ENCODE measurements around the gene TCF15. TPM values are rescaled to one million over a fixed set of nuclear protein-coding genes. Genes with fewer than 3 reads are reported as not detected.

TCF15 gene
- total RNA-seq, 8 experiments from 2014 or later: 0.14 to 1.3 (median 1.00) TPM; not detected in 1

DNA sequence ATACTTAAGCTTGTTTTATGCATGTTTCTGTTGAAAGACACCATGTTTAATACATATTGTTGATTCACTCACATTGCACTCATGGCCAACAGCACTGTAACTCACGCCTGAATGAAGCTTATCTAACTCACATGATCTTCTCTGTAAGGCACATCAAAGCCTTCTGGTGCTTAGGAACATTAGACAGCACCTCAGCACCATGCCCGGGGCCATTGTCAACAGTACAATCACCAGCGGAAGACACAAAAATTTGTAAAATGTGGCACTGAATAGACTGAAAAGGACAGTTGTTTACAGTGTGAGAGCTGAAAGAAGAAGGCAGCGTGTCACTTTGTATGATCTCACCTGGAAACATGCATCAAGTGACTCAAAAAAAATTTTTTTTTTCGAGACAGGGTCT lies 8.9 kb upstream of the TCF15 start:
- H3K4me1 ChIP-seq (replicated peaks in 1 of 2): peaks cover 0 to 5% of the 10 kb centered on the region in 2 donors
- H3K27ac ChIP-seq: no peak overlapping the region
- H3K4me3 ChIP-seq: no peak overlapping the region
- in situ Hi-C loops (cut with MboI; ENCODE audit: low pct_unique_long_range_greater_than_20kb in 2 of 9, low sequenced_read_pairs in 9 of 9, unreplicated experiment in 9 of 9): no loop called here
- WGBS, 10 experiments: 10 to 83% (median 72%) methylated on average over 1 to 5 of the region's 5 CpGs; no CpG with 5 or more reads in 1 of the 10 experiments
- peak in 1 of 8 experiments; percentile 42 for ATAC-seq (replicated peaks in 6 of 8)

DNA sequence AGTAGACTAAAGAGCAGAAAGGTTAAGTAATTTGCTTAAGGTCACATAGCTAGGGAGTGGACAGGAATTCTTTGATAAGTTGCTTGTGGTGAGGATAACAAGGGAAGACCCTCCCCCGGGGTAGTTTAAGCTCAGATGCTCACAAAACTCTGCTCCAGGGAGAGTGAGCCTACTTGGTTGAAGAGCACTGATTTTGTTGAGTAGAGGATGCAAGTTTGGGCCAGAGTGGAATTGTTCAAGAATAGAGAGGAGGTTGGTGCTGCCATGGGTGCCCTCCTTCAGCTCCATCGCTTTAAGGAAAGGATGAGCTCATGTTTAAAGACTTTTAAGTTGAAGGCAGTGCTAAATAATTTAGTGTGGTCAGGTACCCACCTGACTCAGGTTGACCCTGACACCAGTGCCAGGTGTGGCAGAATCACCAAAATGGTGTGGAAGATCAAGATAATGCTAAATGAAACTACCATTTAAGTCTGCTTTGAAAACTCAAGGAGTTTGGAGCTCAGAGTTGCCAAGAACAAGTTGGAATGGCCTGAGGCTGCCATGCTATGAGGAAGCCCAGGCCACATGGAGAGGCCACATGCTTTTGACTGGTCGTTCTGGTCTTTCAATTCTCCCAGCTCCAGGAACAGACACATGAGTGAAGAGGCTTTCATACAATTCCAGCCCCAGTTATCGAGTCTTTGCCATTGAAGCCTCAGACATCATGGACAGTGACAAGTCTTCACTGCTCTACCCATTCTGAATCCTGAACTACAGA lies 8.0 kb upstream of the TCF15 start:
- Histone ChIP-seq H3K4me1 (replicated peaks in 1 of 2) (peaks cover 0 to 5% of the 10 kb centered on the region in 2 donors), H3K4me3 (no peak overlapping the region), H3K27ac (no peak overlapping the region)
- in situ Hi-C loops (cut with MboI; ENCODE audit: low pct_unique_long_range_greater_than_20kb in 2 of 9, low sequenced_read_pairs in 9 of 9, unreplicated experiment in 9 of 9): no loop called here
- no peak for ATAC-seq (replicated peaks in 6 of 8)
- WGBS, 10 experiments: 14 to 100% (median 71%) methylated on average over 1 to 4 of the region's 4 CpGs; no CpG with 5 or more reads in 1 of the 10 experiments

DNA sequence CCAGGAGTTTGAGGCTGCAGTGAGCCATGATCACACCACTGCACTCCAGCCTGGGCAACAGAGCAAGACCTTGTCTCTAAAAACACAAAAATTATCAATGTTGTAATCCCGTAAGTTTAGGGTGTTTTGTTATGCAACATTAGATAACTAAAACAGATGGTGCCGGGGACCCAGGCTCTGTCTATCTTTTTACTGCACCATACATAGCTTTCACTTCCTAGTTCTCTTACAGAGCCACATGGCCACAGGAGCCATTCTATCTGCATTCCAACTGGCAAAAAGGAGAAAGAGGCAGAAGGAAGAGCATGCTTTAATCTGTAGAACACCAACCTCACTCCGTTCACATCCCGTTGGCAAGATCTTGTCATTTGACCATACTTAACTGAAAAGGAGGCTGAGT lies 5.4 kb upstream of the TCF15 start:
- Histone ChIP-seq H3K4me3 (no peak overlapping the region), H3K27ac (no peak overlapping the region), H3K4me1 (replicated peaks in 1 of 2) (peaks cover 5% of the 10 kb centered on the region in 2 donors)
- in situ Hi-C loops (cut with MboI; ENCODE audit: low pct_unique_long_range_greater_than_20kb in 2 of 9, low sequenced_read_pairs in 9 of 9, unreplicated experiment in 9 of 9): no loop called here
- no peak for ATAC-seq (replicated peaks in 6 of 8)
- WGBS, 10 experiments: 41 to 98% (median 86%) methylated on average over 1 to 4 of the region's 4 CpGs

DNA sequence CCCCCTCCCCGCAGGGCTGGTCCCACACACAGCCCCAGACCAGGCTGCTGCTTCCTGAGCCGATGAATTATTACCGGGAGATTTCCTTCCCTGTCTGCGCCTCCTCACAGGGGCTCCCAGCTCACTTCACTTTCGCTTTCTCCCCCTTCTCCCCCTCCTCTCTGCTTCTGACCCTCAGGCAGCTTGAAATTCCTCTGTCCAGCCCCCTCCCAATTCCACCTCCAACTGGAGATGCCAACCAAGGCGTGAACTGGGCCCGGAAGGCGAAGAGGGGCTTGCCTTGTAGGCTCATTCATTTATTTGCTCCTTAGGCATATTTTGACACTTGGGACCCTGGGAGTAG lies 1.7 kb upstream of the TCF15 start:
- ATAC-seq (replicated peaks in 6 of 8): peak in 4 of 8 experiments; percentile 9 to 27 (median 14)
- Histone ChIP-seq H3K4me3 (no peak overlapping the region), H3K27ac (no peak overlapping the region), H3K4me1 (replicated peaks in 1 of 2) (peaks cover 9 to 15% of the 10 kb centered on the region in 2 donors)
- in situ Hi-C loops (cut with MboI; ENCODE audit: low pct_unique_long_range_greater_than_20kb in 2 of 9, low sequenced_read_pairs in 9 of 9, unreplicated experiment in 9 of 9): no loop called here
- WGBS, 10 experiments: 17 to 61% (median 30%) methylated on average over 1 to 4 of the region's 8 CpGs; no CpG with 5 or more reads in 6 of the 10 experiments

DNA sequence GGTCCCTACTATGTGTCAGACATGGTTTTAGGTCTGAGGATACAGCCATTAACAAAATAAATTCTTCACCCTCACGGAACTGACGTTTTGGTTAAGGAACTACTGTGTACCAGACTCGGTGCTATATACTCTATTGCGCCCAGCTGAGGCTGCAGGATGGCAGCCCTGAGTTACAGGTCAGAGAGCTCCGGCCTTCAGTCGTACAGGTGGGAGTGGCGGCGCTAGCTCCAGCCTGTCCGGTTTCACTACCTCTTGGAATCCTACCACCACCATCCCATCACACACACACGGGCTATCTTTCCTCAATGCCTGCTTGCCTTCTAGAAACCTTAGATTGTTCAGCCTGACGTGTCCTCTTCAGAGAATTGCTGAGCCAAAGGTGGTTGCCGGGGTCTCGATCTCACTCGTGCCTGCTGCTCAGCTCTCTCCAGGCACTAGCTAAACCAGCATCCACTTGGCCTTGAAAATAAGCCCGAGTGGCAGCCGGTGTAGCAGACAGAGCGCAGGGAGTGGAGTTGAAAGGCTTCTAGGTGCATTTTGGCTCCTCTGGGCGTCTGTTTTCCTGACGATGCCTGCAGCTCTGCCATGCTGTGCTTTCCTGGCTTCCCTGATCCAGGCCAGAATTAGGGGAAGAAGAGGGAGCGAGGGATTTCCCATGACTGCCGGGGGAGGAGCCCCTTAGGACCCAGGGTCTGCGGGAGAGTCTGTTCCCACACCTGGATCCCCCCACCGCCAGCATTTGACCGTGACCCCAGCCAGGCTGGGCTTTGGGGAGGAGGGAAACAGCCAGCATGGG lies 1.1 kb upstream of the TCF15 start:
- Histone ChIP-seq H3K27ac (no peak overlapping the region), H3K4me1 (replicated peaks in 1 of 2) (peaks cover 9 to 17% of the 10 kb centered on the region in 2 donors), H3K4me3 (no peak overlapping the region)
- in situ Hi-C loops (cut with MboI; ENCODE audit: low pct_unique_long_range_greater_than_20kb in 2 of 9, low sequenced_read_pairs in 9 of 9, unreplicated experiment in 9 of 9): no loop called here
- no peak for ATAC-seq (replicated peaks in 6 of 8)
- WGBS, 10 experiments: 36 to 83% (median 60%) methylated on average over 2 to 18 of the region's 24 CpGs; no CpG with 5 or more reads in 1 of the 10 experiments

DNA sequence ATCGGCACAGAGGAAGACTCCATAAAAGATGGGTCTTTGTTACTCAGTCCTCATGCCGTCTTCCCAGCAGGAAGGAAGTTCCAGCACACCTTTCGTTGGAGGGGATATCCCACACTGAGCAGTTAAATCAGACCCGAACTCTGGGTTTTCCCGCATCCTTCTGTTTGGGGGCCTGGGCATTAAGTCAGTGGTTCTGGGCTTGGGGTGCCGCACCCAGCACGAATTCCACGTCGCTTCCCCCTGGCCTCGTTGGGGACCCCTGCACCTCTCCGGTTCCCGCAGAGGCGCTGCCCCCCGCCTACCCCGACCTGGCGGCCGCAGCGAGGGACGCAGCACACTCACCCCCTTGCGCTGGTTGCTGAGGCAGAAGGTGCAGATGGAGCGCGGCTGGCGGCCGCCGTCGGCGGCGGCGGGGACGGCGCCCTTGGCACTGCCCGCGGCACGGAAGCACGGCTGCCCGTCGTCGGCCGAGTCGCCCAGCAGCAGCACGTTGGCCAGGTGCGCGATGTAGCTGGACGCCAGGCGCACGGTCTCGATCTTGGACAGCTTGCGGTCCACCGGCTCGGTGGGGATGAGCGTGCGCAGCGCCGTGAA lies 641 bp downstream of the TCF15 start:
- H3K4me1 ChIP-seq (replicated peaks in 1 of 2): peaks cover 23 to 34% of the 10 kb centered on the region in 2 donors
- 0 to 33% (median 21%) methylated on average over 1 to 5 of the region's 54 CpGs; no CpG with 5 or more reads in 5 of the 10 experiments for WGBS, 10 experiments
- H3K27ac ChIP-seq: no peak overlapping the region
- in situ Hi-C loops (cut with MboI; ENCODE audit: low pct_unique_long_range_greater_than_20kb in 2 of 9, low sequenced_read_pairs in 9 of 9, unreplicated experiment in 9 of 9): no loop called here
- peak overlapping the region; percentile 29 to 43 (median 38) for H3K4me3 ChIP-seq
- peak in 2 of 8 experiments; percentile 9 to 12 for ATAC-seq (replicated peaks in 6 of 8)

DNA sequence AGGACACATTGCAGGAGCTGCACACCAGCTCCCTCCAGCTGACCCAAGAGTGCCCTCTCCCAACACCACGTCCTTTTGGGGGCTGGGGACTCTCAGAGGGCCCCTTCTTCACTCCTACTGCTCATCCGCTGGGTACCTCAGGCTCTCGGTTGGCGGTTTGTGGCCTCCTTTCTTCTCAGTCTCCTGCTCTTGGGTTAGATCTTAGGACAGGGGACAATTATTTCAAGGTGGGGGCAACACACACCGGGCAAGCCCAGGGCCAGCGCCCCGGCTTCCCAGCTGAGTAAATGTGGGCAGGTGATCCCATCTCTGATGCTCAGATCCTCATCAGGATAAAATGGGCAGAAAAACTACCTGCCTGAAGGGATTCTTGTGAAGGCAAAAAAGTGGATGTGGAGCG lies 1.1 kb downstream of the TCF15 start:
- H3K4me3 ChIP-seq: peak overlapping the region; percentile 29 to 43 (median 38)
- no peak for ATAC-seq (replicated peaks in 6 of 8)
- H3K27ac ChIP-seq: no peak overlapping the region
- in situ Hi-C loops (cut with MboI; ENCODE audit: low pct_unique_long_range_greater_than_20kb in 2 of 9, low sequenced_read_pairs in 9 of 9, unreplicated experiment in 9 of 9): no loop called here
- 42 to 87% (median 50%) methylated on average over 1 to 4 of the region's 8 CpGs; no CpG with 5 or more reads in 5 of the 10 experiments for WGBS, 10 experiments
- peaks cover 27 to 39% of the 10 kb centered on the region in 2 donors for H3K4me1 ChIP-seq (replicated peaks in 1 of 2)

DNA sequence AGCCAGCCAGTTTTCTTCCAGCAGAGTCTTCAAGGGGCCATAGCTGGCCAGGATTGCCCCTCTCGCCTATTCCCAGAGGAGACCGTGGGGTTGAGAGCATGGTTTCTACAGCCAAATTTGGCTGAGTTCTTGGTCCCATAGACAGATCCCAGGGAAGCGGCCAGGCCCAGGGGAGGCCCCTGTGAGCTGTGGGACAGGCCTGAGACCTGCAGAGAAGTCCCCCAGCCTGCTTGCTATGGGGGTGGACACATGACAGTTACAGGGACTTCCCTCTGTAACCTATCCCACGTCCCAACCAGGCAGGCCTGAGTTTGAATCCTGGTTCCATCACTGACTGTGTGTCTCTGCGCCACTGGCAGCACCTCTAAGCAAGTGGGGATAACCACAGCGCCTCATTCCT lies 2.6 kb downstream of the TCF15 start:
- no peak overlapping the region for H3K27ac ChIP-seq
- in situ Hi-C loops (cut with MboI; ENCODE audit: low pct_unique_long_range_greater_than_20kb in 2 of 9, low sequenced_read_pairs in 9 of 9, unreplicated experiment in 9 of 9): no loop called here
- H3K4me3 ChIP-seq: no peak overlapping the region
- no peak for ATAC-seq (replicated peaks in 6 of 8)
- WGBS, 10 experiments: 90 to 100% (median 94%) methylated on average over 1 to 2 of the region's 6 CpGs; no CpG with 5 or more reads in 5 of the 10 experiments
- H3K4me1 ChIP-seq (replicated peaks in 1 of 2): peaks cover 27 to 41% of the 10 kb centered on the region in 2 donors

DNA sequence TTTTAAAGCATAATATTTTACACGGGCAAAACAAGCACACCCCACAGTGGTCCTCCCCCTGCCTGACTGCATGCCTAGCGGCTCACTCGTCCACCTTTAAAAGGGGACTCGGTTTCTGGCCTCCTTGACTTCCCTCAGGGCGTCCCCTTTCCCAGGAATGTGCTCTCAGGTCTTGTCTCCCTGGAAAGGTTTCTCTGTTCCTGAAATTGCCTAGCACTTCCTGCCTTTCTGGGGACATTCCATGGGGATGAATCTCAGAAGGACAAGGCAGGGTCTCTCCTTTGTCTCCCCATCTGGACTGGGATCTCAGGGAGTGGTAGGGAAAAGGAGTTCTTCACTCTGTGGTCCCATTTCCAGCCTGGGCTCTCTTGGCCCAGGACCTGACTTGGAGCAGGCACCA lies 4.9 kb downstream of the TCF15 start:
- no peak for ATAC-seq (replicated peaks in 6 of 8)
- Histone ChIP-seq H3K4me3 (no peak overlapping the region), H3K27ac (no peak overlapping the region), H3K4me1 (replicated peaks in 1 of 2) (peaks cover 22 to 36% of the 10 kb centered on the region in 2 donors)
- 0 to 85% (median 42%) methylated on average over 1 to 4 of the region's 5 CpGs; no CpG with 5 or more reads in 3 of the 10 experiments for WGBS, 10 experiments
- in situ Hi-C loops (cut with MboI; ENCODE audit: low pct_unique_long_range_greater_than_20kb in 2 of 9, low sequenced_read_pairs in 9 of 9, unreplicated experiment in 9 of 9): no loop called here

DNA sequence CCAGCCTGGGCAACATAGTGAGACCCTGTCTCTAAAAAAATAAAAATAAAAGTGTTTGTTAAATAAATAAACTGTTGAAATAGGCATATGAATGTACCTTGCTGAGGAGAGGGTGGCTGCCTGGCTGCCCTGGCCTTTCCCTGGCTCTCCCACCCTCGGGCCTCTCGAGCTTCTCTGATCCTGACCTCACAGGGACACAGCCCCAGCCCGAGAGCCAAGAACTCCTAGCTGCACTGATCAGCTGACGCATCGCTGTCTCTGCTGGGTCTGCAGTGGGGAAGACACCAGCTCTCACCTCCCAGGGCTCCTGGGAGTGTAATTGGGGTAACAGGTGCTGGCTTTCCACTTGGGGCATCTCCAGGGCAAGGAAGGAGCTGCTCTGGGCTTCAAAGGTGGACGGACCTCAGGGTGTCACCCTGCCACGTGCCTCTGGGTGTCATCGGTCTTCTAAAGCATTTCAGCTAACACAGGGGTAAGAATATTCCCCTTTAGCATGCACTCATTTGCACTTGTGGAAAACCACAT lies 6.9 kb downstream of the TCF15 start:
- H3K4me3 ChIP-seq: no peak overlapping the region
- H3K4me1 ChIP-seq (replicated peaks in 1 of 2): peaks cover 23 to 33% of the 10 kb centered on the region in 2 donors
- no peak for ATAC-seq (replicated peaks in 6 of 8)
- no peak overlapping the region for H3K27ac ChIP-seq
- in situ Hi-C loops (cut with MboI; ENCODE audit: low pct_unique_long_range_greater_than_20kb in 2 of 9, low sequenced_read_pairs in 9 of 9, unreplicated experiment in 9 of 9): no loop called here
- 0 to 94% (median 51%) methylated on average over 1 to 3 of the region's 8 CpGs; no CpG with 5 or more reads in 6 of the 10 experiments for WGBS, 10 experiments

DNA sequence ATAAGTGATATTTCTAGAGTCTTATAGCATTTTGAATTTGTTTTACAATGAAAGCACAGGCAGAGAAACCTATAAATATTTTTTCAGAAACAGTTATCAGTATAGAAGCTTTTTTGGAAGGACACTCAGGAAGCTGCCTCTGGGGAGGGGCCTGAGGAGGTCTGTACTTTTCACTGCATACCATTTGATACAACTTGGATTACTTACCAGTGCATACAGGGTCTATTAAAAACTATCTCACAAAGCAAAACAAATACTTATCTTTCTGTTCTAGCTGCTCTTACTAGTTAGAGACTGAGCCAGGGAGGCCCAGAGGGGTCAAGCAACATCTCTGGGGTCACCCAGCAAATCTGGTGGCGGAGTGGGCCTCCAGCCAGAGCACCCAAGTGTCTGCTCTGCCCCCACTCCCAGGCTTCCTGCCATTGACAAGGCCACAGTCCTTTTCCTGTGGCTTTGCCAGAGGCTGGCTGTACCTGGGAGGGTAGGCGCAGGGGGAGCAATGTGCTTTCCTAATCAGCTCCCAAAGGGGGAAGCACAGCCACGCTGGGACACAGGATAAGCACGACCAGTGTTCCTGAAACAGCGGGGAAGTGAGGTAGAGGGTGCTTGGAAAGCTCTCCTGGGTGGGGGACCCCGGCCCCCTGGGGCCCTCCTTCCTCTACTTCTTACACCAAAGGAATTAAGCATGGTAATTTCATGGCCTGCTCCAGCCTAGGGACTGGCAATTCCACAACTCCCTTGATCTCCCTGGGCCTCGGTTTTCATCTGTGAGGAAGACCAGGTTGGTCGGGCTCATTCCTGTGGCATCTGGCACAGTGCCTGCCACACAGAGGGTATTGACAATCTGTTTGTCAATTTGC lies 7.8 kb downstream of the TCF15 start:
- Histone ChIP-seq H3K4me3 (no peak overlapping the region), H3K4me1 (replicated peaks in 1 of 2) (peaks cover 20 to 32% of the 10 kb centered on the region in 2 donors), H3K27ac (no peak overlapping the region)
- in situ Hi-C loops (cut with MboI; ENCODE audit: low pct_unique_long_range_greater_than_20kb in 2 of 9, low sequenced_read_pairs in 9 of 9, unreplicated experiment in 9 of 9): no loop called here
- ATAC-seq (replicated peaks in 6 of 8): no peak
- 35 to 100% (median 92%) methylated on average over 1 to 6 of the region's 8 CpGs; no CpG with 5 or more reads in 5 of the 10 experiments for WGBS, 10 experiments

DNA sequence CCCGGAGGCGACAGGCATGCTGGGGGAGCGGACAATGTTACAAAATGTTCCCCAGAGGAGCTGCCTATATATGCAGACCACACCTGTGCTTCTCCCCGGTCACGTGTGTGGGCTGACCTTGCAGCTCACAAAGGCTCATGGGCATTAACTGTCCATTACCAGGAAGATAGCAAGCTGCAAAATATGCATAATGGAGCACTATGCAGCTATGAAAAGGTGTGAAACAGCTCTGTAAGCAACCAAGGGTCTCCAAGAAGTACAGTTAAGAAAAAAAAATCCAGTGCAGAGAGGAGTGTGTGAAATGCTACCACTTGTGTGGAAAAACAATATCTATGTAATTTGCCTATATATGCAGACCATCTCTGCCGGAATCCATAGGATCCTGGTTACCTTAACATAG lies 9.4 kb downstream of the TCF15 start:
- in situ Hi-C loops (cut with MboI; ENCODE audit: low pct_unique_long_range_greater_than_20kb in 2 of 9, low sequenced_read_pairs in 9 of 9, unreplicated experiment in 9 of 9): no loop called here
- ATAC-seq (replicated peaks in 6 of 8): no peak
- Histone ChIP-seq H3K4me1 (replicated peaks in 1 of 2) (peaks cover 18 to 26% of the 10 kb centered on the region in 2 donors), H3K4me3 (no peak overlapping the region), H3K27ac (no peak overlapping the region)
- WGBS, 10 experiments: 40 to 100% (median 72%) methylated on average over 1 to 6 of the region's 6 CpGs; no CpG with 5 or more reads in 2 of the 10 experiments

Data from motor neuron (in vitro differentiated cells).